HL-60 (cell line): ENCODE results near the gene CDH2.

ENCODE experiments used
- POLR2AphosphoS5 ChIP-seq: IDR thresholded peaks from 2 replicates; pipeline ENCODE4 v1.6.1; 2012; ENCODE audit warnings: low read depth
- SPI1 ChIP-seq: IDR thresholded peaks from 2 replicates; pipeline ENCODE4 v1.6.1; 2012; ENCODE audit warnings: low read depth, mild to moderate bottlenecking, borderline replicate concordance
- TF ChIP-seq, protein P1 (sequence below): IDR thresholded peaks from one replicate; pipeline ENCODE4 v1.5.1; 2011; ENCODE audit warnings: low read length, control low read depth, inconsistent platforms; ENCODE audit not compliant: insufficient read depth
- TF ChIP-seq, protein P2 (sequence below): IDR thresholded peaks from 2 replicates; pipeline ENCODE4 v1.6.1; 2012; ENCODE audit warnings: low read depth; ENCODE audit not compliant: insufficient replicate concordance

DNA sequence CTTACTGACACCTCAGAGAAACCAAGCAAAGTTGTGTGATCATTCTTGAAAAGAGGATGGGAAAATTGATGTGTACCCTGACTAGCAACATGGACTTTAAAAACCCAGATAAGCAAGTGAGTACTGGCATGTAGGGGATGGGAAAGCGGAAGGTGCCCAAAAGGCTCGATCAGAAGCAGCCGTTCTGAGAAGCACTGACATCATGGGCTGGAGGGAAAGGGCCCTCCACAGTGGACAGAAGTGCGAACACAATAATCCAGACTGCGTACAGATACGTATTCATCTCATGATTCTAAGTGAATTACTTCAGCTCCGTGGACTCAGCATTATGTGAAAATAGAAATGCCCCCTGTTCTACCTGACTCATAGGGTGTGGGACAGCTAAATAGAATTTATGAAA, 42.2 kb downstream of the CDH2 start:
- TF ChIP-seq, protein P1, sequence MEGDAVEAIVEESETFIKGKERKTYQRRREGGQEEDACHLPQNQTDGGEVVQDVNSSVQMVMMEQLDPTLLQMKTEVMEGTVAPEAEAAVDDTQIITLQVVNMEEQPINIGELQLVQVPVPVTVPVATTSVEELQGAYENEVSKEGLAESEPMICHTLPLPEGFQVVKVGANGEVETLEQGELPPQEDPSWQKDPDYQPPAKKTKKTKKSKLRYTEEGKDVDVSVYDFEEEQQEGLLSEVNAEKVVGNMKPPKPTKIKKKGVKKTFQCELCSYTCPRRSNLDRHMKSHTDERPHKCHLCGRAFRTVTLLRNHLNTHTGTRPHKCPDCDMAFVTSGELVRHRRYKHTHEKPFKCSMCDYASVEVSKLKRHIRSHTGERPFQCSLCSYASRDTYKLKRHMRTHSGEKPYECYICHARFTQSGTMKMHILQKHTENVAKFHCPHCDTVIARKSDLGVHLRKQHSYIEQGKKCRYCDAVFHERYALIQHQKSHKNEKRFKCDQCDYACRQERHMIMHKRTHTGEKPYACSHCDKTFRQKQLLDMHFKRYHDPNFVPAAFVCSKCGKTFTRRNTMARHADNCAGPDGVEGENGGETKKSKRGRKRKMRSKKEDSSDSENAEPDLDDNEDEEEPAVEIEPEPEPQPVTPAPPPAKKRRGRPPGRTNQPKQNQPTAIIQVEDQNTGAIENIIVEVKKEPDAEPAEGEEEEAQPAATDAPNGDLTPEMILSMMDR = no peak
- TF ChIP-seq, protein P2, sequence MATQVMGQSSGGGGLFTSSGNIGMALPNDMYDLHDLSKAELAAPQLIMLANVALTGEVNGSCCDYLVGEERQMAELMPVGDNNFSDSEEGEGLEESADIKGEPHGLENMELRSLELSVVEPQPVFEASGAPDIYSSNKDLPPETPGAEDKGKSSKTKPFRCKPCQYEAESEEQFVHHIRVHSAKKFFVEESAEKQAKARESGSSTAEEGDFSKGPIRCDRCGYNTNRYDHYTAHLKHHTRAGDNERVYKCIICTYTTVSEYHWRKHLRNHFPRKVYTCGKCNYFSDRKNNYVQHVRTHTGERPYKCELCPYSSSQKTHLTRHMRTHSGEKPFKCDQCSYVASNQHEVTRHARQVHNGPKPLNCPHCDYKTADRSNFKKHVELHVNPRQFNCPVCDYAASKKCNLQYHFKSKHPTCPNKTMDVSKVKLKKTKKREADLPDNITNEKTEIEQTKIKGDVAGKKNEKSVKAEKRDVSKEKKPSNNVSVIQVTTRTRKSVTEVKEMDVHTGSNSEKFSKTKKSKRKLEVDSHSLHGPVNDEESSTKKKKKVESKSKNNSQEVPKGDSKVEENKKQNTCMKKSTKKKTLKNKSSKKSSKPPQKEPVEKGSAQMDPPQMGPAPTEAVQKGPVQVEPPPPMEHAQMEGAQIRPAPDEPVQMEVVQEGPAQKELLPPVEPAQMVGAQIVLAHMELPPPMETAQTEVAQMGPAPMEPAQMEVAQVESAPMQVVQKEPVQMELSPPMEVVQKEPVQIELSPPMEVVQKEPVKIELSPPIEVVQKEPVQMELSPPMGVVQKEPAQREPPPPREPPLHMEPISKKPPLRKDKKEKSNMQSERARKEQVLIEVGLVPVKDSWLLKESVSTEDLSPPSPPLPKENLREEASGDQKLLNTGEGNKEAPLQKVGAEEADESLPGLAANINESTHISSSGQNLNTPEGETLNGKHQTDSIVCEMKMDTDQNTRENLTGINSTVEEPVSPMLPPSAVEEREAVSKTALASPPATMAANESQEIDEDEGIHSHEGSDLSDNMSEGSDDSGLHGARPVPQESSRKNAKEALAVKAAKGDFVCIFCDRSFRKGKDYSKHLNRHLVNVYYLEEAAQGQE = no peak
- TF ChIP-seq POLR2AphosphoS5 (no peak), SPI1 (no peak)
